ENCODE results near the gene ITPKB.

The ITPKB gene

GRCh38 chr1:226629896-226630550 lies 109.1 kb downstream of the ITPKB start:
- Histone ChIP-seq H3K27ac (ENCODE audit: low read length) (no peak overlapping the region), H3K9ac (ENCODE audit: low read depth, low read length) (no peak overlapping the region), H3K36me3 (ENCODE audit: insufficient read depth, low read length) (peaks cover 25% of the 10 kb centered on the region), H3K4me3 (ENCODE audit: low read depth in 1 of 2, low read length in 2 of 2) (no peak overlapping the region), H3K79me2 (ENCODE audit: insufficient read depth, low read length) (no peaks in the 10 kb centered on the region), H2AFZ (ENCODE audit: low read depth, low read length) (no peak overlapping the region), H3K4me1 (ENCODE audit: insufficient read depth, low read length) (peaks cover 10% of the 10 kb centered on the region), H3K27me3 (ENCODE audit: insufficient read depth, low read length, poor library complexity) (no peaks in the 10 kb centered on the region), H3K9me3 (ENCODE audit: insufficient read depth, low read length, severe bottlenecking) (no peaks in the 10 kb centered on the region), H4K20me1 (ENCODE audit: insufficient read depth, low read length) (no peaks in the 10 kb centered on the region; the same call in 1 of the 2 replicates), H3K4me2 (ENCODE audit: insufficient read depth, low read length) (no peak overlapping the region)
- ATAC-seq (ENCODE audit: insufficient read depth, low read depth) (no peak), DNase-seq (no peak)
- TF ChIP-seq EZH2 (IDR thresholded peaks at IDR 0.05; ENCODE audit: borderline replicate concordance, low read depth, low read length, severe bottlenecking) (no peak), CTCF (IDR thresholded peaks at IDR 0.05; ENCODE audit: borderline replicate concordance, extremely low read depth, low read length, poor library complexity, severe bottlenecking) (no peak)

- ATAC-seq (ENCODE audit: insufficient read depth, low read depth) = no peak
Observed at GRCh38 chr1:226629210-226629895, 109.7 kb downstream of the ITPKB start.

GRCh38 chr1:226628612-226629155 lies 110.4 kb downstream of the ITPKB start:
- TF ChIP-seq CTCF (IDR thresholded peaks at IDR 0.05; ENCODE audit: borderline replicate concordance, extremely low read depth, low read length, poor library complexity, severe bottlenecking) (no peak), EZH2 (IDR thresholded peaks at IDR 0.05; ENCODE audit: borderline replicate concordance, low read depth, low read length, severe bottlenecking) (no peak)
- H3K27ac ChIP-seq (ENCODE audit: low read length) = no peak overlapping the region
- no peaks in the 10 kb centered on the region for H4K20me1 ChIP-seq (ENCODE audit: insufficient read depth, low read length)
- no peaks in the 10 kb centered on the region for H3K27me3 ChIP-seq (ENCODE audit: insufficient read depth, low read length, poor library complexity)
- H3K4me1 ChIP-seq (ENCODE audit: insufficient read depth, low read length) = peaks cover 10% of the 10 kb centered on the region
- no peaks in the 10 kb centered on the region for H3K79me2 ChIP-seq (ENCODE audit: insufficient read depth, low read length)
- no peak overlapping the region for H3K4me2 ChIP-seq (ENCODE audit: insufficient read depth, low read length)
- no peak for DNase-seq
- no peaks in the 10 kb centered on the region for H3K9me3 ChIP-seq (ENCODE audit: insufficient read depth, low read length, severe bottlenecking)
- H3K9ac ChIP-seq (ENCODE audit: low read depth, low read length) = no peak overlapping the region
- peaks cover 13% of the 10 kb centered on the region for H3K36me3 ChIP-seq (ENCODE audit: insufficient read depth, low read length)
- no peak overlapping the region for H3K4me3 ChIP-seq (ENCODE audit: low read depth in 1 of 2, low read length in 2 of 2)
- no peak overlapping the region for H2AFZ ChIP-seq (ENCODE audit: low read depth, low read length)
- no peak for ATAC-seq (ENCODE audit: insufficient read depth, low read depth)

More at GRCh38 chr1:226629210-226629895, 109.7 kb downstream of the ITPKB start:
- TF ChIP-seq EZH2 (IDR thresholded peaks at IDR 0.05; ENCODE audit: borderline replicate concordance, low read depth, low read length, severe bottlenecking) = no peak
- TF ChIP-seq CTCF (IDR thresholded peaks at IDR 0.05; ENCODE audit: borderline replicate concordance, extremely low read depth, low read length, poor library complexity, severe bottlenecking) = no peak
- H3K36me3 ChIP-seq (ENCODE audit: insufficient read depth, low read length) = peaks cover 19% of the 10 kb centered on the region
- no peak for DNase-seq
- no peaks in the 10 kb centered on the region for H3K79me2 ChIP-seq (ENCODE audit: insufficient read depth, low read length)
- H3K27ac ChIP-seq (ENCODE audit: low read length) = no peak overlapping the region
- no peak overlapping the region for H3K4me3 ChIP-seq (ENCODE audit: low read depth in 1 of 2, low read length in 2 of 2)
- no peaks in the 10 kb centered on the region for H3K27me3 ChIP-seq (ENCODE audit: insufficient read depth, low read length, poor library complexity)
- no peaks in the 10 kb centered on the region for H3K9me3 ChIP-seq (ENCODE audit: insufficient read depth, low read length, severe bottlenecking)
- no peaks in the 10 kb centered on the region; the same call in 1 of the 2 replicates for H4K20me1 ChIP-seq (ENCODE audit: insufficient read depth, low read length)
- H3K9ac ChIP-seq (ENCODE audit: low read depth, low read length) = no peak overlapping the region
- H3K4me1 ChIP-seq (ENCODE audit: insufficient read depth, low read length) = peaks cover 10% of the 10 kb centered on the region
- no peak overlapping the region for H3K4me2 ChIP-seq (ENCODE audit: insufficient read depth, low read length)
- H2AFZ ChIP-seq (ENCODE audit: low read depth, low read length) = no peak overlapping the region

Data from DND-41 (cell line).